ENCODE measurements around the gene TIMP4. TPM values are rescaled to one million over a fixed set of nuclear protein-coding genes. Genes with fewer than 3 reads are reported as not detected.

Gene TIMP4
- total RNA-seq: 13.2 TPM

DNA sequence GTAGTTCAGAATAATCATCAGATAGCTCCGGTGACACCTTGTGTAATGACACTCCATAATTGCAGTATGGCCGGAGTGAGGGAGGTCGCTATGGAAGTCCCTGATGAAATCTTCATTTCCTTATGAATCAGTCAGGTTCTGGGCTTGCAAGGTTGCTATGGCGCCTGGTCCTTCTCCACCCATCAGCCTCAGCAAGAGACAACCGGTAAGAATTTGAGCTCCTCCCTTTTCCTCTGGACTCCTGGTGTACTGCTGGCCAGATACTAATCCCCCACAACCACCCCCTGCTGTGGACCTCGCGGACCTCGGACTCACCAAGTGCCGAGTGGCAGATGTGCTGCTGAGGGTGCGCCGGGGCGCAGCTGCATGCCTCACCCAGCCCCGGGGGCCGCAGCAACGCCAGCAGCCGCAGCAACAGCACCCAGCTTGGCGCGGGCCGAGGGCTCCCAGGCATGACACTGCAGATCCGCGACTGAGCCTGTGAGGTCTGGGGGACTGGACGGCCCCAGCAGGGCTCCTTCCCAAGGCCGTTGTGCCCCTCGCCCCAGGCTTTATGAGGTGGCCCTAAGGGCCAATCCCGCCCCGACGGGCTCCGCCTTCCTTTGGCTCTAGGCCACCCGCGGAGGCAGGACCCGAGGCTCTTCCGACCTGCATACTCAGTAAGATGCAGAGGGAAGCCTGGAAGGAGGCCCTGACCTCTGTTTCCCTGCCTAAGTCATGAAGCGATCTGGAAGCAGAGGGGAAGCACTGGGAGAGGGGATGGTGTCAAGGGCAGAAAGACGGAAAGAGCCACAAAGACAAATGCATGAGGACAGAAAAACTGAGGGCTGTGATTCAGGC is at the start of gene TIMP4:
TIMP4 (minus strand) TSS at position 526 of the 840 bp plus-strand sequence; CDS start at position 454, 72 bp downstream.
- intact Hi-C loops (cut with DNase I): no loop called here
- DNase-seq (ENCODE audit: low spot score): no peak
- ATAC-seq: peak; percentile 86

DNA sequence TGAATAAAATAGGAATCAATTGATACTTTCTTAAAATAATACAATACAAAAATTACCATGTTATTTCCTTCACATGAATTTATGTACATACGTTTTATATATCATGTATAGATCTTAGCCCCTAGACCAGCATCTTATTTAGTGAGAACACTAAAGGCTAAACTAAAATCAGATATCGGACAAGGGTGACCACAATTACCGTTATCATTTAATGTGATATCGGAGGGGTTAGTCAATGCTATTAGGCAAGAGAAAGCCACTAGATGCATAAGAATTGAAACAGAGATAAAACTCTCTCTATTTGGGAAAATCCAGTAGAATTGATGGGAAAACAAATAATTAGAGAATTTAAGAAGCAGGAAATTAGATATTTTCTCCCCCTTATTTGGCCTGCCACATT is 46.5 kb upstream of the TIMP4 start:
- ATAC-seq (no peak), DNase-seq (ENCODE audit: low spot score) (no peak)
- intact Hi-C loops (cut with DNase I): no loop called here

DNA sequence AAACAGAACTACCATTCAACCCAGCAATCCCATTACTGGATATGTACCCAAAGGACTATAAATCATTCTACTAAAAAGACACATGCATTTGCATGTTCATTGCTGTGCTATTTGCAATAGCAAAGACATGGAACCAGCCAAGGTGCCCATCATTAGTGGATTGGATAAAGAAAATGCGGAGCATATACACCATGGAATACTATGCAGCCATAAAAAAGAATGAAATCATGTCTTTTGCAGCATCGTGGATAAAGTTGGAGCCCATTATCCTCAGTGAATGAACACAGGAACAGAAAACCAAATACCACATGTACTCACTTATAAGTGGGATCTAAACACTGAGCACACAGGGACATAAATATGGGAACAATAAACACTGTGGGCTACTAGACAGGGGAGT is 43.1 kb upstream of the TIMP4 start:
- intact Hi-C loops (cut with DNase I): no loop called here
- DNase-seq (ENCODE audit: low spot score) (no peak), ATAC-seq (no peak)

DNA sequence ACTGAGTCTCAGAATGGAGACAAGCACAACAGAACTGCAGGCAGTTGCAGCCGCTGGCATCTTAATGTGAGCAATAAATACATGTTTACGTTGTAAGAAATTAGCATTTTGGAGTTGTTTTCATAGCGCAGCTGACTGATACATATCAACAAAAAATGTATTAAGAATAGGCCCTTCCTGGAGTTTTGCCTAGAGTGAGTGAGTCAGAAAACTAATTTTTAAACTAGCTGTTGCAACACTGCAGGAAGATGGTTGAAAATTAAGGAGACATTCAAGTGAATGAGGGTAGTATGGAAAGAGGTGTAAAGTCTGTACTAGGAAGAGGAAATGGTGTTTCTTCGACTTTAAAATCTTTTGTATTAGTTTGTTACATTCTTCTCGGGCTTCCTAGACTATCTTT is 39.6 kb upstream of the TIMP4 start:
- DNase-seq (ENCODE audit: low spot score) (no peak), ATAC-seq (no peak)
- intact Hi-C loops (cut with DNase I): no loop called here

DNA sequence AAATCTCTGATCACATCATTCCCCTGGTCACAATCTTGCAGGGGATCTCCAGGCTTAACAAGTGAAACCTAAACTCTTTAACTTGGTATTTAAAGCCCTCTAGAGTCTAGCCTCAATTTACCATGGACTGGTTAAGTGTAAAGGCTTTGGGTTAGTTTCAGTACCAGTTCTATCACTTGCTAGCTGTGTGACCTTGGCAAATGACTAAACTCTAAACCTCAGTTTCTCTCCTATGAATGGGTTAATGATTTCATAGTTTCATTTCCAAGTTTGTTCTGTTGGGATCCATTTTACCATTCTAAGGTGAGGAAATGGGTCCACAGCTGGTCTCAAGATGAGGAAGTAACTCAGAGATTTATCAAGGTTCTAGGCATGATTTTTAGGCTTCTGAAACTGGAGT is 38.8 kb upstream of the TIMP4 start:
- DNase-seq (ENCODE audit: low spot score) (no peak), ATAC-seq (no peak)
- intact Hi-C loops (cut with DNase I): no loop called here

DNA sequence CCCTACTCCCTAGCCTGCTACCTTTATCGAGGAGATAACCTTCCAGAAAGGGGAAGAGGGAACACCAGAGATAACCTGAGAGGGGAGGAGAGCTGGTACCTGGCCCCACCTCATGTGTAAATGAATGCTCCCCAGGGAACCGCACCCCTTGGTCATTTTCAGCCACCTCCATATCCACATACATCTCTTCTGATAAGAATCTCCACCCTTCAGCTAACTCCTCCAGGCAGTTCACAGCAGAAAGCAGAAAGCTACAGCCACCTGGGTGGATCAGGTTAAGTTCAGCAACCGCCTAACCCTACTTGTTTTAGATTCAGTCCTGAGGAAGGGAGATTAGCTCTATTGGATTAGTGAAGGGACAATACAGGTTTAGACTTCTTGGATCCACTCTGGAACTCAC is 38.0 kb upstream of the TIMP4 start:
- intact Hi-C loops (cut with DNase I): no loop called here
- ATAC-seq (no peak), DNase-seq (ENCODE audit: low spot score) (no peak)

DNA sequence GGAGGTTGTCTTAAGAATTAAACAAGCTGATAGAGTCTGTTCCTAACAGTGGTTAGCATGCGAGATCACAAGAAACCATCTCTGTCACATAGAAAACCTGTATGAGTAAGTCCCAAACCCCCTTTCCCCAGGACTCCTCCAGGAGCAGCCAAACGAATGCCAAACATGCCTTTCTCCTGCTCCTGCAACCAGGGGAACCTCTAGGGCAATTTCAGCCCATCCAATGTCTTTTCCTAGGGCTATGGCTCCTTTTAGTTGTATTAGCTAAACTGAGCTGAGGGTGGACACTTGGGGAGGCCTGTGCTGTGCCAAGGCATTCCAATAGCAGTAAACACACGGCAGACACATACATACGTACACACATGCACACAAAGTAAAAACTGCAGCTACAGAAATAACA is 36.5 kb upstream of the TIMP4 start:
- ATAC-seq (no peak), DNase-seq (ENCODE audit: low spot score) (no peak)
- intact Hi-C loops (cut with DNase I): no loop called here

- intact Hi-C loops (cut with DNase I): no loop called here
- DNase-seq (ENCODE audit: low spot score) (no peak), ATAC-seq (no peak)
Observed at GRCh38 chr3:12194669-12195161, 36.0 kb upstream of the TIMP4 start.

- intact Hi-C loops (cut with DNase I): no loop called here
- peak; percentile 82 for ATAC-seq
- DNase-seq (ENCODE audit: low spot score): no peak
Observed at GRCh38 chr3:12194209-12194608, 35.5 kb upstream of the TIMP4 start.

DNA sequence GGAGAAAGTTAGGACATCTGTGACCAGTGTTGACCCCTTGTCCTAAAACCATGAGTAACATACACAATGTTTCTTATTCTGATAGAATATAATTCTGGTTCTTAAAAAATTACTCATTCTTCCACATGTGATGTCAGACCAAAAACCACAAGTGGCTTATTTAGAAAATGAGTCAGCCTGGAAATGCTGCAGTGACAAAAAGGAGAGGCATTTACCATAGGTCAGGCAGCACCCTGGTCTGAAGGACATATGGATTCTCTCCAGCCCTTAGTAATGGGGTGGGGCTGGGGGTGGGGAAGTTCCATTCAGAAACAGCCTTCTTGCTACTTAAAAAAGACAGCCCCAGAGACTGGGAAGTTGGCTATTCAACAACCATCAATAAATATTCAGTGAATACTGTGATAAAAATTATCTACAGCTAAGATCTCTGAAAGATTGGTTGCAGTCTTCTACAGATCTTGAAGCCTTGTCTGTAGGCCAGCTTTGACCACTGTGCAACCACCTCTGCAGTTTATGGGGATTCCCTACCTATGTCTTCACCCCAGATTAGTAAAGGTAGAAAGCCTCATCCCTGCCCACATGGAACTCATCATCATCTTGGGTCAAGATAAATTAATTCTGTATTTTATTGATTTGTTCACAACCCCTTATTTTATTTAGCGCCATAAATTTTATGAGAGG is 34.9 kb upstream of the TIMP4 start:
- intact Hi-C loops (cut with DNase I): no loop called here
- peak; percentile 74 for ATAC-seq
- DNase-seq (ENCODE audit: low spot score): no peak

DNA sequence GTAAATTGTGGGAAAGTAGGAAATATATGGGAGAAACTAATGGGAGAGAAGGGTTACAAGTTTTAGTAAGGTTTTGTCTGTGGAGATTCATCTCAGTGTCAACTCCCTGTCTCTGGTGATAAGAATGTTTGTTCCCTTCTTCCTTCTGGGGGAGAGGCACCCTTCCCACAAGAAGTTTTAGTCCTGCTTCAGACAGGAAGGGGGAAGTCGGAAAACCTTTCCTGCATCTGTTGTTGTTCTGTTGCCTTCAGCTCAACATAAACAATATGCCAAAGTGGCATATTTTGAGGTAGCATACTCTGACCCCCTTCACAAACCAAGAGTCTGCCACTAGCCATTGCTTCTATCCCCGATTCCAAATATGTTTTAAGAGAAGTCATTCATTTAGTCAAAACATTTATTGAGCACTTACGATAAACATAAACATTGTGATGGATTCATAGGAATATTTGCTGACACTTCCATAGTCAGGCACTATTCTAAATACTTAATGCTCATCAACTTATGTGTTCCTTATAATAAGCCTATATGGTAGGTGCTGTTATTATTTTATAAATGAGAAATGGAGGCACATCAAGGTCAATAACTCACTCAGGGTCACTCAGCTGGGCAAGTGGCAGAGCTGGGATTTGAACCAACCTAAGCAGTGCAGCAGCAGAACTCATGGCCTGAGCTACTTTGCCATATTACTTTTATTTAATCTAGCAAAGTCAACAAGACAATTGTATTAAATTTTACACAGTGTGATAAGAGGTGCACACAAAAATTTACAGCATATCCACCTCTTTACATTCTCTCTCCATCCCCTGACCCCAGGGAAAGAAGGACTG is 34.2 kb upstream of the TIMP4 start:
- intact Hi-C loops (cut with DNase I): no loop called here
- ATAC-seq (no peak), DNase-seq (ENCODE audit: low spot score) (no peak)

DNA sequence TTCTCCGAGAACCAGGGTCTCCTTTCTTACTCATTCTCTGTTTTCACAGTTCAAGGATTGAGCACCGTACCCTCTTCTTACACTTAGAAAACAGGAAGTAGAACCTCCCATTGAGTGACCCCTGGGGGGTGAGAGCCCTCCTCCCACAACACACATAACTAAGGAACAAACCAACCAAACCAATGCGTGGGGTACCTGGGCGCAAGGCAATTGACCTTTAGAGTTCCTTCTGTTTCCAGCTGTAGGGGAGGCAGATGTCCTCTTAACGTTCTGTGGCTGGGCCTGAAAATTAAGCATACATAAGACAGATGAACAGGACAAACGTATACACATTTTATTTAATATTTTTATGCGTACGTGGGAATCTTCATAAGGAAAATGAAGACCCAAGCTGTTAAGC is 33.5 kb upstream of the TIMP4 start:
- DNase-seq (ENCODE audit: low spot score) (no peak), ATAC-seq (no peak)
- intact Hi-C loops (cut with DNase I): no loop called here

DNA sequence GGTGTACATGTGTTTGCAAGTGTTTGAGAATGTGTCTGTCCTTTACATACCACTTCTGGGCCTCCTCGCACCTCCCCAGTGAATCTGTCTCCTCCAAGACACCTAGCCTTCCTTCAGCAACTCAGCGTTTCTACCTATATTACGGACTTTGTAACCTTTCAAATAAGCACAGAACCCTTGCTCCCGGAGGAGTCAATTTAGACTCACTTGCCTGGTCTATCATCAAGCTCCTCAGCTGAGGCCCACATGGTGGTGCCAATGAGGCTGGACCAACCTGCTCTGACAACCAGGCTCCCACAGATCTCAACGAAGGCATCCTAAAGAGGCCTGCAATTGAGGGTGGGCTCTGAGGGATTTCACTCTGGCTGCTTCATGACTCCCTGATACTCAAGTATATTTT is 32.8 kb upstream of the TIMP4 start:
- no peak for DNase-seq (ENCODE audit: low spot score)
- intact Hi-C loops (cut with DNase I): no loop called here

DNA sequence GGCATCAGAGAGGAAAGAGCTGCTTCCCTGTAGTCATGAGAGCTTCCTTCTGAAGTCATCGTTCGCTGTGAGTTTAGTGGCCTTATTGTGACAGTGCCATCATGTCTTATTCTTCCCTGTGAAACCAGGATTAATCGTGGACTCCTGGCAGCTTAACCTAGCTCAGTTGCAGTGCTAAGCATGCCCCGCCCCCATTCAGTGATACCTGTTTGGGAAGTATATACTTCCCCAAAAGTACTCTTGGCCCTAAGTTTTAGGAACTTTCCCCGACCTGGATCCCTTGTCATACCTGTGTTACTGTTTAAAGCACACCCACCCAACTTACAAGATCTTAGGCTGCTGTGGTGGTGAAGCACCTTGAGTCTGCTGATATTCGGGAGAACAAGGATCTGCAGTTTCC is 32.1 kb upstream of the TIMP4 start:
- no peak for DNase-seq (ENCODE audit: low spot score)

More for the DNA sequence above, 32.8 kb upstream of the TIMP4 start:
- ATAC-seq: no peak

GRCh38 chr3:12190221-12190807 is 31.6 kb upstream of the TIMP4 start:
- no peak for ATAC-seq
- no peak for DNase-seq (ENCODE audit: low spot score)
- intact Hi-C loops (cut with DNase I): no loop called here

More for the DNA sequence above, 32.1 kb upstream of the TIMP4 start:
- intact Hi-C loops (cut with DNase I): no loop called here
- no peak for ATAC-seq

- ATAC-seq (no peak), DNase-seq (ENCODE audit: low spot score) (no peak)
- intact Hi-C loops (cut with DNase I): no loop called here
Observed at GRCh38 chr3:12188681-12189287, 30.1 kb upstream of the TIMP4 start.

- DNase-seq (ENCODE audit: low spot score) (no peak), ATAC-seq (no peak)
- intact Hi-C loops (cut with DNase I): no loop called here
Observed at GRCh38 chr3:12188328-12188648, 29.6 kb upstream of the TIMP4 start.

GRCh38 chr3:12187448-12188327 is 29.0 kb upstream of the TIMP4 start:
- ATAC-seq (peak; percentile 67), DNase-seq (ENCODE audit: low spot score) (no peak)
- intact Hi-C loops (cut with DNase I): no loop called here
